Measurements from ENCODE around the gene MICAL2.

The MICAL2 gene

GRCh38 chr11:12236744-12237101 lies 126.3 kb downstream of the MICAL2 start:
- peak overlapping the region; percentile 19 for H3K9ac ChIP-seq (ENCODE audit: low read depth, low read length)
- no peaks in the 10 kb centered on the region for H3K27me3 ChIP-seq (ENCODE audit: control insufficient read depth, insufficient read depth, low read length)
- H3K4me3 ChIP-seq (ENCODE audit: low read length): no peak overlapping the region
- H3K4me2 ChIP-seq (ENCODE audit: low read length): no peak overlapping the region
- peaks cover 50% of the 10 kb centered on the region for H3K36me3 ChIP-seq (ENCODE audit: insufficient read depth, low read length)
- peaks cover 55% of the 10 kb centered on the region for H3K4me1 ChIP-seq (ENCODE audit: control insufficient read depth, insufficient read depth, low read length)
- H3K9me3 ChIP-seq (replicated peaks; ENCODE audit: low read length): no peaks in the 10 kb centered on the region

GRCh38 chr11:12237381-12237784 lies 127.0 kb downstream of the MICAL2 start:
- peak overlapping the region; percentile 19 for H3K9ac ChIP-seq (ENCODE audit: low read depth, low read length)
- no peaks in the 10 kb centered on the region for H3K27me3 ChIP-seq (ENCODE audit: control insufficient read depth, insufficient read depth, low read length)
- peaks cover 48% of the 10 kb centered on the region for H3K4me1 ChIP-seq (ENCODE audit: control insufficient read depth, insufficient read depth, low read length)
- H3K4me3 ChIP-seq (ENCODE audit: low read length): no peak overlapping the region
- H3K9me3 ChIP-seq (replicated peaks; ENCODE audit: low read length): no peaks in the 10 kb centered on the region
- H3K4me2 ChIP-seq (ENCODE audit: low read length): no peak overlapping the region
- H3K36me3 ChIP-seq (ENCODE audit: insufficient read depth, low read length): peaks cover 54% of the 10 kb centered on the region

- no peak overlapping the region for H3K4me2 ChIP-seq (ENCODE audit: low read length)
- H3K9me3 ChIP-seq (replicated peaks; ENCODE audit: low read length): no peaks in the 10 kb centered on the region
- H3K4me1 ChIP-seq (ENCODE audit: control insufficient read depth, insufficient read depth, low read length): peaks cover 43% of the 10 kb centered on the region
- no peak overlapping the region for H3K4me3 ChIP-seq (ENCODE audit: low read length)
- H3K27me3 ChIP-seq (ENCODE audit: control insufficient read depth, insufficient read depth, low read length): no peaks in the 10 kb centered on the region
- no peak overlapping the region for H3K9ac ChIP-seq (ENCODE audit: low read depth, low read length)
- H3K36me3 ChIP-seq (ENCODE audit: insufficient read depth, low read length): peaks cover 63% of the 10 kb centered on the region
These were observed 128.0 kb downstream of the MICAL2 start for GRCh38 chr11:12238420-12238819.

- Histone ChIP-seq H3K9me3 (replicated peaks; ENCODE audit: low read length) (no peaks in the 10 kb centered on the region), H3K4me2 (ENCODE audit: low read length) (no peak overlapping the region), H3K36me3 (ENCODE audit: insufficient read depth, low read length) (peaks cover 72% of the 10 kb centered on the region), H3K27me3 (ENCODE audit: control insufficient read depth, insufficient read depth, low read length) (no peaks in the 10 kb centered on the region), H3K4me1 (ENCODE audit: control insufficient read depth, insufficient read depth, low read length) (peaks cover 41% of the 10 kb centered on the region), H3K4me3 (ENCODE audit: low read length) (no peak overlapping the region), H3K9ac (ENCODE audit: low read depth, low read length) (no peak overlapping the region)
These were observed 129.0 kb downstream of the MICAL2 start for GRCh38 chr11:12239396-12239795.

GRCh38 chr11:12239804-12240371 lies 129.5 kb downstream of the MICAL2 start:
- Histone ChIP-seq H3K4me3 (ENCODE audit: low read length) (no peak overlapping the region), H3K9me3 (replicated peaks; ENCODE audit: low read length) (no peaks in the 10 kb centered on the region), H3K27me3 (ENCODE audit: control insufficient read depth, insufficient read depth, low read length) (no peaks in the 10 kb centered on the region), H3K4me1 (ENCODE audit: control insufficient read depth, insufficient read depth, low read length) (peaks cover 38% of the 10 kb centered on the region), H3K36me3 (ENCODE audit: insufficient read depth, low read length) (peaks cover 76% of the 10 kb centered on the region), H3K9ac (ENCODE audit: low read depth, low read length) (no peak overlapping the region), H3K4me2 (ENCODE audit: low read length) (no peak overlapping the region)

- Histone ChIP-seq H3K4me3 (ENCODE audit: low read length) (no peak overlapping the region), H3K9me3 (replicated peaks; ENCODE audit: low read length) (no peaks in the 10 kb centered on the region), H3K36me3 (ENCODE audit: insufficient read depth, low read length) (peaks cover 77% of the 10 kb centered on the region), H3K9ac (ENCODE audit: low read depth, low read length) (no peak overlapping the region), H3K4me1 (ENCODE audit: control insufficient read depth, insufficient read depth, low read length) (peaks cover 38% of the 10 kb centered on the region), H3K27me3 (ENCODE audit: control insufficient read depth, insufficient read depth, low read length) (no peaks in the 10 kb centered on the region), H3K4me2 (ENCODE audit: low read length) (no peak overlapping the region)
These were observed 130.3 kb downstream of the MICAL2 start for GRCh38 chr11:12240677-12241076.

GRCh38 chr11:12241401-12241800 lies 131.0 kb downstream of the MICAL2 start:
- Histone ChIP-seq H3K27me3 (ENCODE audit: control insufficient read depth, insufficient read depth, low read length) (no peaks in the 10 kb centered on the region), H3K9ac (ENCODE audit: low read depth, low read length) (no peak overlapping the region), H3K36me3 (ENCODE audit: insufficient read depth, low read length) (peaks cover 84% of the 10 kb centered on the region), H3K9me3 (replicated peaks; ENCODE audit: low read length) (no peaks in the 10 kb centered on the region), H3K4me1 (ENCODE audit: control insufficient read depth, insufficient read depth, low read length) (peaks cover 32% of the 10 kb centered on the region), H3K4me2 (ENCODE audit: low read length) (no peak overlapping the region), H3K4me3 (ENCODE audit: low read length) (no peak overlapping the region)

GRCh38 chr11:12241971-12242672 lies 131.7 kb downstream of the MICAL2 start:
- H3K27me3 ChIP-seq (ENCODE audit: control insufficient read depth, insufficient read depth, low read length): no peaks in the 10 kb centered on the region
- no peak overlapping the region for H3K4me2 ChIP-seq (ENCODE audit: low read length)
- H3K9ac ChIP-seq (ENCODE audit: low read depth, low read length): no peak overlapping the region
- H3K36me3 ChIP-seq (ENCODE audit: insufficient read depth, low read length): peaks cover 85% of the 10 kb centered on the region
- H3K9me3 ChIP-seq (replicated peaks; ENCODE audit: low read length): no peaks in the 10 kb centered on the region
- no peak overlapping the region for H3K4me3 ChIP-seq (ENCODE audit: low read length)
- peaks cover 31% of the 10 kb centered on the region for H3K4me1 ChIP-seq (ENCODE audit: control insufficient read depth, insufficient read depth, low read length)

GRCh38 chr11:12242966-12243365 lies 132.6 kb downstream of the MICAL2 start:
- Histone ChIP-seq H3K27me3 (ENCODE audit: control insufficient read depth, insufficient read depth, low read length) (no peaks in the 10 kb centered on the region), H3K9ac (ENCODE audit: low read depth, low read length) (no peak overlapping the region), H3K9me3 (replicated peaks; ENCODE audit: low read length) (no peaks in the 10 kb centered on the region), H3K4me3 (ENCODE audit: low read length) (no peak overlapping the region), H3K4me2 (ENCODE audit: low read length) (no peak overlapping the region), H3K4me1 (ENCODE audit: control insufficient read depth, insufficient read depth, low read length) (peaks cover 31% of the 10 kb centered on the region), H3K36me3 (ENCODE audit: insufficient read depth, low read length) (peaks cover 85% of the 10 kb centered on the region)

- no peak overlapping the region for H3K4me2 ChIP-seq (ENCODE audit: low read length)
- no peak overlapping the region for H3K4me3 ChIP-seq (ENCODE audit: low read length)
- H3K4me1 ChIP-seq (ENCODE audit: control insufficient read depth, insufficient read depth, low read length): peaks cover 31% of the 10 kb centered on the region
- no peaks in the 10 kb centered on the region for H3K9me3 ChIP-seq (replicated peaks; ENCODE audit: low read length)
- H3K27me3 ChIP-seq (ENCODE audit: control insufficient read depth, insufficient read depth, low read length): no peaks in the 10 kb centered on the region
- H3K36me3 ChIP-seq (ENCODE audit: insufficient read depth, low read length): peaks cover 85% of the 10 kb centered on the region
- no peak overlapping the region for H3K9ac ChIP-seq (ENCODE audit: low read depth, low read length)
These were observed 133.1 kb downstream of the MICAL2 start for GRCh38 chr11:12243486-12243885.

GRCh38 chr11:12243911-12244550 lies 133.6 kb downstream of the MICAL2 start:
- Histone ChIP-seq H3K36me3 (ENCODE audit: insufficient read depth, low read length) (peaks cover 83% of the 10 kb centered on the region), H3K4me3 (ENCODE audit: low read length) (no peak overlapping the region), H3K4me1 (ENCODE audit: control insufficient read depth, insufficient read depth, low read length) (peaks cover 31% of the 10 kb centered on the region), H3K9ac (ENCODE audit: low read depth, low read length) (no peak overlapping the region), H3K27me3 (ENCODE audit: control insufficient read depth, insufficient read depth, low read length) (no peaks in the 10 kb centered on the region), H3K9me3 (replicated peaks; ENCODE audit: low read length) (no peaks in the 10 kb centered on the region), H3K4me2 (ENCODE audit: low read length) (no peak overlapping the region)

GRCh38 chr11:12245091-12245490 lies 134.7 kb downstream of the MICAL2 start:
- peaks cover 83% of the 10 kb centered on the region for H3K36me3 ChIP-seq (ENCODE audit: insufficient read depth, low read length)

More at GRCh38 chr11:12245091-12245490, 134.7 kb downstream of the MICAL2 start:
- Histone ChIP-seq H3K27me3 (ENCODE audit: control insufficient read depth, insufficient read depth, low read length) (no peaks in the 10 kb centered on the region), H3K9me3 (replicated peaks; ENCODE audit: low read length) (no peaks in the 10 kb centered on the region), H3K4me1 (ENCODE audit: control insufficient read depth, insufficient read depth, low read length) (peaks cover 24% of the 10 kb centered on the region), H3K4me2 (ENCODE audit: low read length) (no peak overlapping the region), H3K9ac (ENCODE audit: low read depth, low read length) (no peak overlapping the region), H3K4me3 (ENCODE audit: low read length) (no peak overlapping the region)

Measured in skeletal muscle satellite cell (primary cell).